ENCODE measurements around the gene FST. TPM values are rescaled to one million over a fixed set of nuclear protein-coding genes. Genes with fewer than 3 reads are reported as not detected.

The FST gene
- polyA plus RNA-seq, 1 donor from 2014 or later, result 1.3 TPM

DNA sequence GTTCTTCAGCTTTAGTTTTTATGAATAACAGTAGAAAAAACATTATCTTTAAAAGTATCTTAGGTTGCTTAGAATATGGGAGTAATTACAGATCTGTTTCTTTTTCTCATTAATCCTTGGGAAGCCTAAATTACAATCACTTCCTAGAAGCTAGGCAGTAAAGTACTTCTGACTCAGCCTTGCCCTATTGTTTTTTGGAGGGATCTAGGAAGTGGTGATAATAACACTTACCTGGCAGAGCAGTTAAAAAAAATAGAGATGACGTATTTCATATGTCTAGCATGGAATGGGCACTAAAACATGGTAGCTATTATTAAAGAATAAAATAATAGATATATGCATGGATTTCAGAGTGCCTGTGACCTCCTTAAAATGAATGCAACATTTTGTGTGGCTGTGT, 8.2 kb upstream of the FST start:
- Histone ChIP-seq H3K27ac (ENCODE audit: low read length) (no peak overlapping the region), H3K4me2 (ENCODE audit: low read length) (no peak overlapping the region), H3K9me2 (ENCODE audit: insufficient read depth, low read length) (no peaks in the 10 kb centered on the region), H4K20me1 (ENCODE audit: insufficient read depth) (no peaks in the 10 kb centered on the region), H3K27me3 (ENCODE audit: insufficient read depth, low read depth, low read length) (no peaks in the 10 kb centered on the region), H2AFZ (ENCODE audit: low read depth, low read length) (no peak overlapping the region), H3F3A (ENCODE audit: insufficient read depth, low read length, poor library complexity, severe bottlenecking) (no peaks in the 10 kb centered on the region), H3K79me2 (replicated peaks; ENCODE audit: insufficient read depth, low read length) (no peaks in the 10 kb centered on the region), H3K9ac (ENCODE audit: low read length) (no peak overlapping the region), H3K4me3 (ENCODE audit: low read length) (no peak overlapping the region), H3K9me3 (ENCODE audit: low read length) (no peaks in the 10 kb centered on the region), H3K36me3 (ENCODE audit: insufficient read depth, low read length) (no peaks in the 10 kb centered on the region)
- TF ChIP-seq POLR2AphosphoS5 (IDR thresholded peaks at IDR 0.05) (no peak), SMC3 (conservative IDR thresholded peaks at IDR 0.05; ENCODE audit: poor library complexity) (no peak), REST (IDR thresholded peaks at IDR 0.05; ENCODE audit: borderline replicate concordance) (no peak), EZH2 (IDR thresholded peaks at IDR 0.05; ENCODE audit: borderline replicate concordance, insufficient read depth, low read length, poor library complexity, severe bottlenecking) (no peak), CTCF (IDR thresholded peaks at IDR 0.05; ENCODE audit: poor library complexity, severe bottlenecking) (no peak)

DNA sequence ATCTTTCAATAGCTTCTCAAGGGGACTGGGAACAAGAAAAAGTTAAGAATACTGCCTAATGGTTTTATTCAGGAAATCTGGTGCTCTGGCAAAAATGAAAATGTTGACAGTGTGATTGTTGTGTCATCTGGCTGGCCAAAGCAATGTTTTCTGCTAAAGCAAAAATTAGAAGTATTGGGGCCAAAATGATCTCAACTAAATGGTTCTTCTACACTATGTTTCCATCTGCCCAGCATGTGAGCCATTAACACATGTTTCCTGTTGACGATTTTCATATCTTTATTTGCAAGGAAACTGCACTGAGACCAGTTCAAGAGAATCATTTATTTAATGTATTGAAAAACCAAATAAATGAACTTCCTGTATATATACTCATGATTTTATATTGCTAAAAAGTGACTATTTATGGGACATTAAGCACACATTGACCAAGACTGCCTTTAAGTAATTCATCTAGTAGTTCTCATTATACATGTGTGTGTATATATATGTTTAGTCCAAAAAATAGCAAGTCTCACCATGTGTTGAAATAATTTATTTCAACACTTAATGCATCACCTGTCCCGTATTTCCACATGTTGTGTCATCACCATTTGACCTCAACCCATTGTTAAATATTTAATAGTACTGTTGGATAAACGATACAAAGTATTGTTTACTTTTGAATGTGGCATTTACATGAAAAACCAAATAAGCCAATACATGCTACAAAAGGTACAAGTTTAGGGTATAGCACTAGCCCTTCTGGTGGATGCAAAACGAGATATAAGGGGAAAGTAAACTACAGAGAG, 7.5 kb upstream of the FST start:
- Histone ChIP-seq H3F3A (ENCODE audit: insufficient read depth, low read length, poor library complexity, severe bottlenecking) (no peaks in the 10 kb centered on the region), H3K36me3 (ENCODE audit: insufficient read depth, low read length) (no peaks in the 10 kb centered on the region), H3K27me3 (ENCODE audit: insufficient read depth, low read depth, low read length) (peaks cover under 1% of the 10 kb centered on the region), H2AFZ (ENCODE audit: low read depth, low read length) (no peak overlapping the region), H3K9ac (ENCODE audit: low read length) (no peak overlapping the region), H3K9me3 (ENCODE audit: low read length) (no peaks in the 10 kb centered on the region), H3K27ac (ENCODE audit: low read length) (no peak overlapping the region), H3K4me2 (ENCODE audit: low read length) (no peak overlapping the region), H3K4me3 (ENCODE audit: low read length) (no peak overlapping the region), H3K9me2 (ENCODE audit: insufficient read depth, low read length) (no peaks in the 10 kb centered on the region), H3K79me2 (replicated peaks; ENCODE audit: insufficient read depth, low read length) (no peaks in the 10 kb centered on the region), H4K20me1 (ENCODE audit: insufficient read depth) (no peaks in the 10 kb centered on the region)
- no peak for TF ChIP-seq EZH2 (IDR thresholded peaks at IDR 0.05; ENCODE audit: borderline replicate concordance, insufficient read depth, low read length, poor library complexity, severe bottlenecking)
- no peak for TF ChIP-seq REST (IDR thresholded peaks at IDR 0.05; ENCODE audit: borderline replicate concordance)
- no peak for TF ChIP-seq CTCF (IDR thresholded peaks at IDR 0.05; ENCODE audit: poor library complexity, severe bottlenecking)
- TF ChIP-seq RAD21 (conservative IDR thresholded peaks at IDR 0.05), result no peak
- TF ChIP-seq SMC3 (conservative IDR thresholded peaks at IDR 0.05; ENCODE audit: poor library complexity), result no peak
- no peak for TF ChIP-seq EP300 (conservative IDR thresholded peaks at IDR 0.05; ENCODE audit: poor library complexity, severe bottlenecking)
- TF ChIP-seq MXI1 (conservative IDR thresholded peaks at IDR 0.05; ENCODE audit: poor library complexity, severe bottlenecking), result no peak
- no peak for TF ChIP-seq TAF1 (IDR thresholded peaks at IDR 0.05; ENCODE audit: low read depth)
- TF ChIP-seq POLR2AphosphoS5 (IDR thresholded peaks at IDR 0.05), result no peak

Measured in neural cell (in vitro differentiated cells).